HG03060 (cell line): ENCODE results near the gene EIF5.

ENCODE experiments used
- ATAC-seq: cut with Tn5 transposase; IDR thresholded peaks from one replicate; pipeline ENCODE4 v1.9.1; 2021; ENCODE audit warnings: low read depth, moderate number of reproducible peaks; ENCODE audit not compliant: unreplicated experiment

Gene EIF5

DNA sequence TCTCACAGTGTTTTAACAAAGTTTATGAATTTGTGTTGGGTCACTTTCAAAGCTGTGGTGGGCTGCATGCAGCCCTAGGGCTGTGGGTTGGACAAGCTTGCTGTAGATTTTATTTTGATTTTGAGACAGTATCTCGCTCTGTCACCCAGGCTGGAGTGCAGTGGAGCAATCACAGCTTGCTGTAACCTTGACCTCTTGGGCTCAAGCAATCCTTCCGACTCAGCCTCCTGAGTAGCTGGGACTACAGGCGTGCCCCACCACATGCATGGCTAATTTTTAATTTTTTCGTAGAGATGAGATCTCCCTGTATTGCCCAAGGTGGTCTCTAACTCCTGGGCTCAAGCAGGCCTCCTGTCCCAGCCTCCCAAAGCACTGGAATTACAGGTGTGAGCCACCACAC lies 56.6 kb downstream of the EIF5 start:
- no peak for ATAC-seq

DNA sequence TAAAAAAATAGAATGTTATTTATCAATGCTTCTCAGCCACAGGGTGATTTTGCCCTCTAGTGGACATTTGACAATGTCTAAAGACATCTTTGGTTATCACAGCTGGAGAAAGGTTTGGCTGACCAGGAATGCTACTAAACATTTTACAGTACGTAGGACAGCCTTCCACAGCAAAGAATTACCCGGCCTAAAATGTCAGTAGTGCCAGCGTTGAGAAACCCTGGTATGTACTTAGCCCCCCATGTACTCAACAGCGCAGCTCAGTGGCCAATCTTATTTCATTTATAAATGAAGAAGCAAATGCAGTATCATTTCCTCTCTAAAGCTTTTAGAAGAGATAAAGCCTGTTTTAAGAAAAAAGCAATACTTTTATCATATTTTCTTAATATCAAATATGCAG lies 57.0 kb downstream of the EIF5 start:
- ATAC-seq: no peak

DNA sequence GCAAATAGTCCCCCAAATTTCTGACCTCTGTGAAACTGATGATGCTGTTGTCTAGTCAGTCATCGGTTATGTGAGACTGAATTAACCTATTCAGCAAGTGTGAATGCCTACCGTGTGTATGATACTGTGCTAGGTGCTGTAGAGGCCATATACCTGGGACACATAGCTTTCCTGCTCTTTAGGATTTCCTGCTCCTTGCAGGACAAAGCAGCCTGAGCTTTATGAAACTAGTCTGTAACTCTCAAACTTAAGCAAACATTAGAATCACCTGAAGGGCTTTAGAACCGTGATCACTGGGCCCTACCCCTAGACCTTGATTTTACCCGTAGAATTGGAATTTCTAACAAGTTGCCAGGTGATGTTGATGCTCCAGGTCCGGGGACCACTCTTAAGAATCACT lies 58.1 kb downstream of the EIF5 start:
- ATAC-seq: no peak

DNA sequence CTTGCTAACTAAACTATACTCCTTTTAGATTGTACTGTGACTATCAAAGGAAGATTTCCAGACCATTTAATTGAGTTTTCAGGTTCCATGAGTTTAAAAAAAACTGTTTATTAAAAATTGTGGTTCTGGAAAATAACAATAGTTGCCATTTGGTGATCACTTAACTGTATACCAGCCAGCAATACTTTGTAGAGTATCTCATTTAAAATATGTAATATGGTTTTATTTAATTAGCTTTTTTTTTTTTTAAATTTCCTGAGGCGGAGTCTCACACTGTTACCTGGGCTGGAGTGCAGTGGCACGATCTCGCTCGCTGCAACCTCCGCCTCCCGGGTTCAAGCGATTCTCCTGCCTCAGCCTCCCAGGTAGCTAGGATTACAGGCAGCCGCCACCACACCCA lies 58.5 kb downstream of the EIF5 start:
- no peak for ATAC-seq

DNA sequence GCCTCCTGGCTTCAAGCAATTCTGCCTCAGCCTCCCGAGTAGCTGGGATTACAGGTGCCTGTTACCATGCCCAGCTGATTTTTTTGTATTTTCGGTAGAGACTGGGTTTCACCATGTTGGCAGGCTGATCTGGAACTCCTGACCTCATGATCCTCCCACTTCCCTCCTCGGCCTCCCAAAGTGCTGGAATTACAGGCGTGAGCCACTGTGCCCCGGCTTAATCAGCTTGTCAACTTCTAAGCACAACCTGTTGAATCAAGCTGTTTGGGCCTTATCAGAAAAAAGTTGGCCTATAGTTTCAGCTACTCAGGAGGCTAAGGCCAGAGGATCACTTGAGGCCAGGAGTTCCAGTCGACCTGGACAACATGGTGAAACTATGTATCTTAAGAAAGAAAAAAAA lies 59.0 kb downstream of the EIF5 start:
- ATAC-seq: no peak

DNA sequence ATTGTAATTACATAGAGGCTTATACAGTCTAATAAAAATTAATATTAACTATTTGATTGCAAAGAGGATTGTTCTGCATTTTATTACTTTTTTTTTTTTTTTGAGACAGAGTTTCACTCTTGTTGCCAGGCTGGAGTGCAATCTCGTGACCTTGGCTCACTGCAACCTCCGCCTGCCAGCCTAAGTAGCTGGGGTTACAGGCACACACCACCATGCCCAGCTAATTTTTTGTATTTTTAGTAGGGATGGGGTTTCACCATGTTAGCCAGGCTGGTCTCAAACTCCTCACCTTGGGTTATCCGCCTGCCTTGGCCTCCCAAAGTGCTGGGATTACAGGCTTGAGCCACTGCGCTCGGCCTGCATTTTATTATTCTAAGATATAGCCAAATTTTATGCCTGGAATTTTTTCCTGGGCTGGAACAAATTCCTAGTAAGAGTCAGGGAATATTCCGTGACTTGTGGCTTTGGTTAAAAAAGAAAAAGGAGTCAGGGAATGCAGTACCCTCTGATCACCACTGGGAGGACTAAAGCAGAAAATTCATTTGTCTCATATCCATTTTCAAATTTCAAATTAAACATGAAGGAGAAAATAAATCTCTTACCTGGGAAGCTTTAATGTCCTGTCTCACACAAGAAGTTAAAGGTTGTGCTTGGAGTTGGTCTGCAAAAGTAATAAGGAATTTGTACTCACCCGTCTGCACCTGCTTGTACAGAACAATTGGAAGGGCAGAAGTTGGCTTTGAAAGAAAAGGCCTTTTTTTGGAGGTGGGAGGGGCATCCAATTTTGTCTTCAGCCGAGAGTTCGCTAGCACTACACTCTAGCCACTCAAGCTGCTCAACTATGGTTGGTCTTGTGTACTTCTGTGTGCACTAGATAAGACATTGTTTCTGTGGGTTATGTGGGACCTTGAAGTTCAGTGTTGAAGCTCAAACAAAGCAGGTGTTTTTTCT lies 59.9 kb downstream of the EIF5 start:
- no peak for ATAC-seq
